HT-29 (cell line): Measurements from ENCODE around the gene FAT1. TPM values are rescaled to one million over a fixed set of nuclear protein-coding genes. Genes with fewer than 3 reads are reported as not detected.

ENCODE experiments used
- DNase-seq: peaks from one replicate; pipeline ENCODE4 v3.0.0-alpha.2; 2015; ENCODE audit warnings: low spot score
- total RNA-seq: library from RNA; depleted of rRNA; stranded (reverse); fragments of >200 nt; shearing (Covaris generic); gene quantifications from 2 replicates; pipeline ENCODE4 v1.2.3, GENCODE V29; 2014

The FAT1 gene
- total RNA-seq, 1 experiment from 2014 or later, result 379 TPM

- no peak for DNase-seq
Measured at GRCh38 chr4:186606591-186606992, 117.1 kb downstream of the FAT1 start.

- DNase-seq, result no peak
Measured at GRCh38 chr4:186605261-186605865, 118.3 kb downstream of the FAT1 start.

- no peak for DNase-seq
Measured at GRCh38 chr4:186604124-186604807, 119.4 kb downstream of the FAT1 start.

GRCh38 chr4:186602978-186603377 lies 120.7 kb downstream of the FAT1 start:
- no peak for DNase-seq

- no peak for DNase-seq
Measured at GRCh38 chr4:186599483-186599882, 124.2 kb downstream of the FAT1 start.

GRCh38 chr4:186598686-186599085 lies 125.0 kb downstream of the FAT1 start:
- no peak for DNase-seq

GRCh38 chr4:186596850-186597390 lies 126.7 kb downstream of the FAT1 start:
- DNase-seq, result no peak

GRCh38 chr4:186596346-186596745 lies 127.3 kb downstream of the FAT1 start:
- DNase-seq, result no peak

- DNase-seq, result no peak
Measured at GRCh38 chr4:186593587-186593973, 130.1 kb downstream of the FAT1 start.

- no peak for DNase-seq
Measured at GRCh38 chr4:186592966-186593586, 130.6 kb downstream of the FAT1 start.

GRCh38 chr4:186592445-186592844 lies 131.2 kb downstream of the FAT1 start:
- DNase-seq, result no peak

GRCh38 chr4:186591651-186592050 lies 132.0 kb downstream of the FAT1 start:
- no peak for DNase-seq

GRCh38 chr4:186588503-186588902 lies 135.2 kb downstream of the FAT1 start:
- no peak for DNase-seq

GRCh38 chr4:186587416-186588018 lies 136.1 kb downstream of the FAT1 start:
- peak; percentile 74 for DNase-seq

- no peak for DNase-seq
Measured at GRCh38 chr4:186586205-186586604, 137.5 kb downstream of the FAT1 start.

- no peak for DNase-seq
Measured at GRCh38 chr4:186584912-186585311, 138.7 kb downstream of the FAT1 start.

GRCh38 chr4:186581421-186581820 lies 142.2 kb downstream of the FAT1 start:
- DNase-seq, result no peak

- DNase-seq, result no peak
Measured at GRCh38 chr4:186580669-186581068, 143.0 kb downstream of the FAT1 start.

GRCh38 chr4:186570193-186570996 lies 153.3 kb downstream of the FAT1 start:
- DNase-seq, result peak; percentile 71

GRCh38 chr4:186569533-186570192 lies 154.0 kb downstream of the FAT1 start:
- DNase-seq, result peak; percentile 8

GRCh38 chr4:186566068-186566467 lies 157.6 kb downstream of the FAT1 start:
- no peak for DNase-seq
